Putamen (tissue), 1 donor: ENCODE data around the gene SDHAF2.
A peak's percentile ranks its signal among the peaks of the same experiment; 100 is the strongest.
"Not testable (repeated sequence)": the region's sequence is repeated elsewhere in the genome, so short reads cannot be mapped to it uniquely, and the experiment has no call there.

Source experiments
- DNase-seq: peaks from one replicate; pipeline ENCODE4 v3.0.0-alpha.2; 2016; ENCODE audit warnings: low spot score

Gene SDHAF2

GRCh38 chr11:61476371-61476770 is 46.4 kb downstream of the SDHAF2 start:
- DNase-seq: no peak

GRCh38 chr11:61477126-61477525 is 47.2 kb downstream of the SDHAF2 start:
- DNase-seq: no peak

GRCh38 chr11:61477727-61478148 is 47.8 kb downstream of the SDHAF2 start:
- DNase-seq: no peak

- DNase-seq: not testable (repeated sequence)
Measured at GRCh38 chr11:61479360-61480058, 49.6 kb downstream of the SDHAF2 start.

GRCh38 chr11:61480261-61480993 is 50.5 kb downstream of the SDHAF2 start:
- DNase-seq: peak; percentile 65

GRCh38 chr11:61480994-61481335 is 51.0 kb downstream of the SDHAF2 start:
- no peak for DNase-seq

- DNase-seq: no peak
Measured at GRCh38 chr11:61481806-61482205, 51.9 kb downstream of the SDHAF2 start.

GRCh38 chr11:61482513-61482912 is 52.6 kb downstream of the SDHAF2 start:
- no peak for DNase-seq

- DNase-seq: no peak
Measured at GRCh38 chr11:61484541-61484940, 54.6 kb downstream of the SDHAF2 start.

GRCh38 chr11:61485080-61485479 is 55.2 kb downstream of the SDHAF2 start:
- DNase-seq: no peak

- no peak for DNase-seq
Measured at GRCh38 chr11:61486011-61486620, 56.2 kb downstream of the SDHAF2 start.

- no peak for DNase-seq
Measured at GRCh38 chr11:61486779-61487178, 56.9 kb downstream of the SDHAF2 start.

GRCh38 chr11:61487342-61488025 is 57.6 kb downstream of the SDHAF2 start:
- no peak for DNase-seq

- DNase-seq: no peak
Measured at GRCh38 chr11:61488651-61489291, 58.8 kb downstream of the SDHAF2 start.

- DNase-seq: no peak
Measured at GRCh38 chr11:61489833-61490721, 60.2 kb downstream of the SDHAF2 start.

GRCh38 chr11:61491736-61492395 is 61.9 kb downstream of the SDHAF2 start:
- DNase-seq: no peak

- no peak for DNase-seq
Measured at GRCh38 chr11:61494381-61494961, 64.5 kb downstream of the SDHAF2 start.

GRCh38 chr11:61495801-61496601 is 66.1 kb downstream of the SDHAF2 start:
- DNase-seq: peak; percentile 73
